CD4-positive, alpha-beta T cell treated with Interleukin-17A for 1 hour (primary cell): ENCODE measurements around the gene CTSG.
"Not testable (repeated sequence)": the region's sequence is repeated elsewhere in the genome, so short reads cannot be mapped to it uniquely, and the experiment has no call there.

ENCODE experiments used
- DNase-seq: peaks from one replicate; pipeline ENCODE4 v3.0.0-alpha.2; 2020

Gene CTSG, protein sequence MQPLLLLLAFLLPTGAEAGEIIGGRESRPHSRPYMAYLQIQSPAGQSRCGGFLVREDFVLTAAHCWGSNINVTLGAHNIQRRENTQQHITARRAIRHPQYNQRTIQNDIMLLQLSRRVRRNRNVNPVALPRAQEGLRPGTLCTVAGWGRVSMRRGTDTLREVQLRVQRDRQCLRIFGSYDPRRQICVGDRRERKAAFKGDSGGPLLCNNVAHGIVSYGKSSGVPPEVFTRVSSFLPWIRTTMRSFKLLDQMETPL

GRCh38 chr14:24576182-24576581 lies at the start of gene CTSG:
TSS of gene CTSG (minus strand) at chr14:24576250. CDS start at chr14:24576223, 27 bp downstream.
- DNase-seq: no peak

DNA sequence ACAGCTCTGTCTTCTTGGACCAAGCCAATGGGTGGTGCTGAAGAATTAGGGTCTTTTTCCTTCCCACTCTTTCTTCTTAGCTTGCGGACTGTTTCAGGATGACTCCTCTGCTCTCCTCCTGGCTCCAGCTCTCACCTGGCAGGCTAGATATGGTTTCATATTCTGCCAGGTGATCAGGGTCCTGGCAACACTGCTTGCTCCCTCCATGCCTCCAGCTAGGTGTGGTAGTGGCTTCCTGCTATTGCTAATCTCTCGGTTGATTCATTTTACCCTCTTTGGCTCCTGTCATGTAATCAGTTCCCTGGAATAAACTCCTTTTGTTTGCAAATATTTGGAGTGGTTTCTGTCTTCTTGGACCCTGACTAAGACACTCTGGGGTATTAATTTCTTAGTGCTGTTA lies 37.7 kb upstream of the CTSG start:
- DNase-seq: no peak

GRCh38 chr14:24613241-24613640 lies 37.2 kb upstream of the CTSG start:
- DNase-seq: no peak

GRCh38 chr14:24612196-24612595 lies 36.1 kb upstream of the CTSG start:
- DNase-seq: peak; percentile 27

GRCh38 chr14:24609655-24610344 lies 33.8 kb upstream of the CTSG start, which contains the start of gene GZMH:
TSS of gene GZMH (minus strand) at chr14:24609685. CDS start at chr14:24609613, 72 bp downstream.
- DNase-seq: peak; percentile 50

DNA sequence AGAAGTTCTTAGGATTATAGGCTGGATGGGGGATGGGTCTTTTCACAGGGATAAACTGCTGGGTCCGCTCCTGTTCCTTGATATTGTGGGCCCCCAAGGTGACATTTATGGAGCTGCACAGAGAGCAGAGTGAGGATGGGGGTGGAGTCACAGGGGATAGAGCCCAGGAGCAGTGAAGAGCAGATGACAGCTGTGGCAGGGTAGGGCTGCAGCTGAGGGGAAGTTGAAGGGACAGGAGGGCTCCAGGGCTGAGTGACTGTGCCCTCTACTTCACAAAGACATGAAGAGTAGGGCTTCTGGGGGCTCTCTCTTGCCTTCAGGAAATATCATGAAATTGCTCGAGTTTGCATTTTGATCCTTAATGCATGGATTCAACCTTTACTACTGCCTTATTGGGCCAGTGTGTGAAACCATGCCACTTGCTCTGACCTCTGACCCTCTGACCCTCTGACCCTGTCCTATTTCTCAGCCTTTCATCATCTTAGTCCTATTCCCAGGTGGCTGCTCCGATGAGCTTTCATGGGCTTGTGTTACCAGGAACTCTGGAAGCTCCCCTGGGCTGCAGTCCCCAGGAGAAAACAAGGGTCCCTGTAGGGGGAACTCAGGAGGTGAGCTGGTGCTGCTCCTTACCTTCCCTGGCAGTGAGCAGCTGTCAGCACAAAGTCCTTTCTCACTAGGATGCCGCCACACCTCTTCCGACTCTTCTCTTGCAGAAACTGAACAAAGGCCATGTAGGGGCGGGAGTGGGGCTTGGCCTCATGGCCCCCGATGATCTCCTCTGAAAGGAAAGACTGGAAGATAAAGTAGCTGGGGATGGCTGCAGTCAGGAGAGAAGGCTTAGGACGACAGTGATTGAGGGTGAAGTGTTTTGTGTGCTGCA lies 31.8 kb upstream of the CTSG start:
- no peak for DNase-seq

DNA sequence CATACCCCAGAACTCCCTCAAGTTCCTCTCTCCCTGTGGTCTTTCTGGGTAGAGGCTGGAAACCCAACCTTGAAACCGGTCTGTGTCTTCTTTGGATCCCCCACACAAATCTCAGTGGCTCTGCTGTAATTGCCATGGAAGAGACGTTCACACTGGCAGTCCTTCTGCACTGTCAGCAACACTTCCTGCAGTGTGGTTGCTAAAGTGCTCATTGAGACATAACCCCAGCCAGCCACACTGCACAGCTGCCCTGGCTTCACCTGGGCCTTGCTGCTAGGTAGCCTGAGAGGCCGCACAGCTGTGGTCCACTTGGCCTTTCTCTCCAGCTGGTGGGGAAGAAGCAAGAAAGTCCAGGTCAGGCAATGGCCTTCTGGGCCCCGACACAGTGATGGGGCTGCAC lies 31.0 kb upstream of the CTSG start:
- DNase-seq: peak; percentile 30

GRCh38 chr14:24606297-24606696 lies 30.2 kb upstream of the CTSG start:
- DNase-seq: no peak

DNA sequence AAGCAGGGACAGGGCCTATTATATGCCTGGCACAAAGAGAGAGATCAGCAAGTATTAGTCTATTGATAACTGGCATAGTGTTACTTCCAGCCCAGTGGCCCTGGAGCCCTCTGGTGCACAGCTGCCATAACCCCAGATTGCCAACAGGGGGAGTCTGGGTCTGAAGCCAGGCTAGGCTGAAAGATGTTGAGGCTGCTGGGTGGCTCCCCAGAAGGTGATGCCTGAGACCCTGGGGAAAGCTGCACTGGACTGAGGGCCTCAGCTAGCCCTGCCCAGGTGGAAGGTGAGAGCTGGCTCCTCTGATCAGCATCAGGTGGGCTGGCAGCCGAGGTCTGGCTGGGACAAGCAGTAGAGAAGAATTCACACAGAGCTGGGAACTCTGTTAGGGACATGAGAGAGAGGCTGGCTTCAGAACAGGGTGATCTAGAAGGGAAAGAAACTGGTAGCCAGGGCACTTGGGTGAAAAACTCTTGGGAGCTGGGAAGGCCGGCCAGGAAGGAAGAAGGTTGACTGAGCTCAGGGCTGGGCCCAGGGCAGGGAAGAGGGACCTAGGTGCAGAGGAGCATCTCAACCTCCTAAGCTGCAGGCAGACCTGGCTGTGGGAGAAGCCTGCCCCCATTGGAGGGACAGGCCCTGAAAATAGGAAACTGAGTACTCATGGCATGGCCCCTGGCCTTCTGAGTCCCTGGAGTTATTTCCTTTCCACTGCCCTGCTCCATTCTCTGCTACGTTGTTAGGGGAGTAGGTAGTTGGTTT lies 29.6 kb upstream of the CTSG start:
- DNase-seq: peak; percentile 74

DNA sequence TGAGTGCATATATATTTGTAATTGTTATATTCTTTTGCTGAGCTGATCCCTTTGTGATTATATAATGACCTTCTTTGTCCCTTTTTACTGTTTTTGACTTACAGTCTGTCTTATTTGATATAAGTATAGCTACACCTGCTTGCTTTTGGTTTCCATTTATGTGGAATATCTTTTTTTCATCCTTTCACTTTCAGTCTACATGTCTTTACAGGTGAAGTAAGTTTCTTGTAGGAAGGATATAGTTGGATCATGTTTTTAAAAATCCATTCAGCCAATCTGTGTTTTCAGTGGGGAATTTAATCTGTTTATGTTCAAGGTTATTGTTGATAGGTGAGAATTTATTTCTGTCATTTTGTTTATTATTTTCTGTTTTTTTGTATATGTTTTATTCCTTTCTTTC lies 21.4 kb upstream of the CTSG start:
- no peak for DNase-seq

DNA sequence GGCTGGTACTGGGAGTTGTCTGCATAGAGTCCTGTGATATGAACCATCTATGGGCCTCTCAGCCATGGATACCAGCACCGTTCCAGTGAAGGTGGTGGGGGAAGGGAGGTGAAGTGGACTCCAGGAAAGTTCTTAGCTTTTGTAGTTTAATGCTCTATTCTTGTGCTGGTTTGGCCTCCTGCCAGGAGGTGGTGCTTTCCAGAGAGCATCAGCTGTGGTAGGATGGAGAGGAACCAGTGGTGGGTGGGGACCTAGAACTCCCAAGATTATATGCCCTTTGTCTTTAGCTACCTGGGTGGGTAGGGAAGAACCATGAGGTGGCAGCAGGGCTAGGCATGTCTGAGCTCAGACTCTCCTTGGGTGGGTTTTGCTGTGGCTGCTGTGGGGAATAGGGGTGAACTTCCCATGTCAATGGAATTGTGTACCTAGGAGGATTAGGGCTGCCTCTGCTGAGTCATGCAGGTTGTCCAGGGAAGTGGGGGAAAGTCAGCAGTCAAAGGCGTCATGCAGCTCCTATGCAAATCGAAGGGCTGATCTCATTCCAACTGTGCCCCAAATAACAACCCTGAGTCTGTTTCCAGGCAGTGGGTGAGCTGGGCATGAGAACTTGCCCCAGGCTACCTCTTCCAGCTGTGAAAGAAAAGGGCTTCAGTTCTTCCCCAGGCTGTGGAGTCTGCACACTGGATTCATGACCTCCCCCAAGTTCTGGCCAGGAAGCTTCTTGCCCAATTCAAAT lies 19.2 kb upstream of the CTSG start:
- no peak for DNase-seq

DNA sequence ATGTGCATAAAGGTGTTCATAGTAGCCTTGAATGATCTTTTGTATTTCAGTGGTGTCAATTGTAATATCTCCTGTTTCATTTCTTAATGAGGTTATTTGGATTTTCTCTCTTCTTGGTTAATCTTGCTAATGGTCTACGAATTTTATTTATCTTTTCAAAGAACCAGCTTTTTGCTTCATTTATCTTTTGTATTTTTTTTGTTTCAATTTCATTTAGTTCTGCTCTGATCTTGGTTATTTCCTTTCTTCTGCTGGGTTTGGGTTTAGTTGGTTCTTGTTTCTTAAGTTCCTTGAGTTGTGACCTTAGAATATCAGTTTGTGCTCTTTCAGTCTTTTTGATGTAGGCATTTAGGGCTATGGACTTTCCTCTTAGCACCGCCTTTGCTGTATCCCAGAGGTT lies 15.0 kb upstream of the CTSG start:
- DNase-seq: not testable (repeated sequence)

- DNase-seq: not testable (repeated sequence)
Measured at GRCh38 chr14:24584402-24584801, 8.4 kb upstream of the CTSG start.

- DNase-seq: no peak
Measured at GRCh38 chr14:24578558-24578957, 2.5 kb upstream of the CTSG start.

DNA sequence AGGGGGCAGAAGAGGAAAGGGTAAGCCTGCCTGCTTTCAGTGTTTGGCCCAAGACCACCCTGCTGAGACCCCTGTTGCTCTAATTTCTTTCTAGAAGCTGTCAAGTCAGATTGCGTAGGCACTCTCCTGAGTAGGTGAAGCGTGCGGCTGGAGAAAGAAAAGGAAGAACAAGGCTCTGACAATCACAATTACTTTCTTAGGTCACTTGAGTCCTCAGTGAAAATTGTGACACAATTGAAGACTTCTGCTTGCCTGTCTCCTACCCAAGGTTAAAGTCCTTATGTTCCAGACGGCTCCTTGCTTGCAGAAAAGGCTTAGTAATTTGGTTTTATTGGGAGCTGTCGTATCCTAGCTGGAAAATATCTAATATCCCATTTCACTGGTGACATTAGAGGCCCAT lies 721 bp upstream of the CTSG start:
- no peak for DNase-seq

DNA sequence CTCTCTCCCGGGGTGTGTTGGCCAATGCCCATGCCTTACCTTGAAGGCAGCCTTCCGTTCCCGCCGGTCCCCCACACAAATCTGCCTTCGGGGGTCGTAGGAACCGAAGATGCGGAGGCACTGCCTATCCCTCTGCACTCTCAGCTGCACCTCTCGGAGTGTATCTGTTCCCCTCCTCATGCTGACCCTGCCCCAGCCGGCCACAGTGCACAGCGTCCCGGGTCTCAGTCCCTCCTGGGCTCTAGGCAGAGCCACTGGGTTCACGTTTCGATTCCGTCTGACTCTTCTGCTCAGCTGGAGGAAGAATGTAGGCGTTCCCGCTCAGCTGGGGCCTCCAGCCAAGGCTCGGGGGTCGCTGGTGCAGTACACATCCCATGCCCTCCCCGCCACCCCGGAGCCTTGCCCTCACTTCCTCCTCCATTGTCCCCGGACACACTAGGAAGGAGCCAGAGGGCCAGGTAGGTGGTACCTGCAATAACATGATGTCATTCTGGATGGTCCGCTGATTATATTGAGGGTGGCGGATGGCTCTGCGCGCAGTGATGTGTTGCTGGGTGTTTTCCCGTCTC lies 1.8 kb downstream of the CTSG start:
- DNase-seq: no peak

DNA sequence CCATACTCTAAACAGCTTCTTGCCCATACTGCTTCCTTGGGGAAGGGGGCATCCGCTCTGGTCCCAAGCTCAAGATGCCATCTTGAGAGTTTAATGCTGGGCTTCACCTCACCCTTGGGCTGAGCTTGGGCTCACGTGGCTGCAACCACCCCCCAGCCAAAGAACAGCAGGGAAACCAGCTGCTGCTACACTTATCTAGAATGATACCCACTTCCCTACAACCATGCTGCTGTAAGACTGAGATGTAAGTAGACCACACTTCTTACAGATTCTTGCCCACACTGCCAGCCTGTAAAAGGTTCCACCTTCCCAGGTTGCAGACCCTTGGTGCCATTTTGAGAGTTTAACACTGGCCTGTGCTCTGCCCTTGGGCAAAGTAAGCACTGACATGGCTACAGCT lies 9.7 kb downstream of the CTSG start:
- DNase-seq: no peak

- DNase-seq: no peak
Measured at GRCh38 chr14:24565766-24566165, 10.3 kb downstream of the CTSG start.

GRCh38 chr14:24563505-24563904 lies 12.5 kb downstream of the CTSG start:
- DNase-seq: no peak

- no peak for DNase-seq
Measured at GRCh38 chr14:24556756-24557155, 19.3 kb downstream of the CTSG start.

GRCh38 chr14:24549064-24549463 lies 27.0 kb downstream of the CTSG start:
- not testable (repeated sequence) for DNase-seq
